CD4-positive, alpha-beta T cell treated with Interleukin-1 beta for 1 hour (primary cell): ENCODE data around the gene RAB13.

ENCODE experiments used
- DNase-seq, 2 donors: peaks; one replicate each; pipeline ENCODE4 v3.0.0-alpha.2; 2020 to 2022

Gene RAB13

GRCh38 chr1:153954826-153955225 is 31.3 kb downstream of the RAB13 start:
- DNase-seq = no peak

- no peak for DNase-seq
Measured at GRCh38 chr1:153953859-153954365, 32.2 kb downstream of the RAB13 start.

DNA sequence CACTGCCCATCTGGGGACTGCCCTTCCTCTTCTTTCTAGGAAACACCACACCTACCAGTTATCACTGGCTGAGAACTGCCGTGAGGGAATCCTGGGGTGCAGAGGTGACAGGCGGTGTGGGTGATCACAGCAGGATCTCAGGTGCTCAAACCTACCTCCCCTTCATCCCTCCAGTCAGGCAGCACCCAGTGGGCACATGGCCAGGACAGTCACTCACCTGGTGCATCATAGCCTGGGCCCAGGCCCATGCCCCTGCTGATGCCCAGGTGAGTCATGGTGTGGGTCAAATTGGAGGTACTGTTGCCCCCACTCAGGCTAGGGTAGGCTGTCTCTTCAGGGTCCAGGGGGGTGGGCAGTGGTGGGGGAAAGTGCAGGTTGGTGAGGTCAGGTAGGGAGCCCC is 34.3 kb downstream of the RAB13 start:
- DNase-seq = no peak

DNA sequence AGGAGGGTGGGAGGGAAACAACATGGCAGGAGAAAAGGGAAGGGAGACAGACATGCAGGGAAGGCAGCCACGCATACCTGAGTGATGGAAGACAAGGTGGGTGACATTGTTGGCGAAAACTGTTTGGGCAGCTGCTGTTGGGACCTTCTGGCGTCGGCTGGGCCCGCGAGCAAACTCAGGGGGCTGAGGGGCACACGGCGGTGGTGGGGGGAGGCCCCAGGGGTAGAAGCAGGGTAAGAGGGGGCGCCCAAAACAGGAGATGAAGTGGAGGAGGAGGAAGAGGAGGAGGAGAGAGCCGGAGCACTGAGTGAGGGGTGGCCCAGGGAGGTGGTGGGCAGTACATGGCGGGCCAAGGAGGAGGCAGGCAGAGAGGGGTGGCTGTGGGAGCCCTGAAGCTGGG is 35.0 kb downstream of the RAB13 start:
- no peak for DNase-seq

DNA sequence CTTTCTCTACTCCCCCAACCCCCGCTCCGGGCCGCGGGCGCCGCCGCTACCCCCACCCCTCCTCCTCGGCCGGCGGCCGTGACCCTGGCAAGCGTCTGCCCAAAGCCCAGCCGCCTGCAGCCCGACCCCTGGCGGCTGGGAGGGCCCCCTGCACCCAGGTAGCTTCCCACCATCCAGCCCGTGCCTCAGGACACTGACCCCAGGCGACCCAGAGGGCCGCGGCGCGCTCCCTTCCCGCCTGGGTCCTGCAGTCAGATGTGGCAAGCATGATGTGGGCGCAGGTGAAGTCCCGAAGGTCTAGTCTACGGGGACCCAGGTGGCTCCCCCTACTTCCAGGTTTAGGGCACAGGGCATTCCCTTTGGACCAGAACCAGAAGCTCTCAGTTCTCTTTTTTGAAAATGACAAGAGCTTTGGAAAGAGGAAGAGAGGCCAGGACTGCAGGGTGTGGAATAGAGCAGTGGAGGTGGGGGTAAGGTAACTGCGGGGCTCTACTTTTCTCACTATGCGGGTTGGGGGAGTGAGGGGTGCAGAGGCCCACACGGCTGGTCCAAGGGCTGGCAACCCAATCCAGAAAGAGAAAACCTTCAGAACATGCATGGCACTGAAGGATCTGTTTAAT is 39.4 kb downstream of the RAB13 start, which contains the start of gene DENND4B:
DENND4B (minus strand) TSS at position 97 of the 620 bp plus-strand sequence. CDS start 2,344 bp downstream, outside the sequence.
- DNase-seq = peak; percentile 80 to 83

- peak; percentile 83 to 94 for DNase-seq
Measured at GRCh38 chr1:153945795-153946621, 40.1 kb downstream of the RAB13 start.

- peak; percentile 84 to 86 for DNase-seq
Measured at GRCh38 chr1:153945131-153945794, 40.9 kb downstream of the RAB13 start.

GRCh38 chr1:153944827-153945117 is 41.4 kb downstream of the RAB13 start:
- no peak for DNase-seq

DNA sequence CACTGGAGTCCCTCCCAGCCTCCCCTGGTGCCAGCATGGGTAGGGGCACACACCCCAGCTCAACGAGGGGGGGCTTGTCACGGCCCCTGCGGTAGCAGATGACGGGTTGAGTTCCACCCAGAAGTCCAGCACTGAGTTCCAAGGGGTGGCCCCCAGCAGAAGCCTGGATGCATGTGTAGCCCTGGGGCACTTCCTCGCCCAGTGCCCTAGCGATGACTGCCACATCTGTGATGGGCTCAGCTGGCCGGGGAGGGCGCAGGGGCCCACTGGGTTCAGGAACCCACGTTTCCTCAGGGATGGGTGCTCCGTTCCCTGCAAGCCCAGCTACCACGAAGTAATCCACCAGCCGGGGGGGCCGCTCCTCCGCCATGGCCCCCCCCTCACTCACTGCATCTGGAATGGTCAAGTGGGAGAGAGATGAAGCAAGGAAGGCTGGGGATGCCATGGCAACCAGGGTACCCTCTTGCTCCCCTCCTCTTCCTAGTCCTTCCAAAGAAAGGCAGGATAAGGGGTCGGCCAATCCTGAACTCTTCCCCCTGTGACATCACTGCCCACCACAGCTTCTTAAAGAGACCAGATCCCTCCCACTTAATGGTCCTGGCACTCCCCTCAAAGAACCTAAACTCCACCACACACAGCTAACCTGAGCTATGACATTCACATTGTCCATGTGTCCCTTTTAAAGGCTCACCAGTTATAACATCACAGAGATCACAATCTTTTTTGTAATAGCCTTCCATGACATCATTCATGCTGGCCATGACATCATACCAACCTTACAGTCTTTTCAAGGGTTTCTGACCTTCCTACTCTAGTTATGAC is 41.9 kb downstream of the RAB13 start:
- DNase-seq = peak; percentile 30 to 46

DNA sequence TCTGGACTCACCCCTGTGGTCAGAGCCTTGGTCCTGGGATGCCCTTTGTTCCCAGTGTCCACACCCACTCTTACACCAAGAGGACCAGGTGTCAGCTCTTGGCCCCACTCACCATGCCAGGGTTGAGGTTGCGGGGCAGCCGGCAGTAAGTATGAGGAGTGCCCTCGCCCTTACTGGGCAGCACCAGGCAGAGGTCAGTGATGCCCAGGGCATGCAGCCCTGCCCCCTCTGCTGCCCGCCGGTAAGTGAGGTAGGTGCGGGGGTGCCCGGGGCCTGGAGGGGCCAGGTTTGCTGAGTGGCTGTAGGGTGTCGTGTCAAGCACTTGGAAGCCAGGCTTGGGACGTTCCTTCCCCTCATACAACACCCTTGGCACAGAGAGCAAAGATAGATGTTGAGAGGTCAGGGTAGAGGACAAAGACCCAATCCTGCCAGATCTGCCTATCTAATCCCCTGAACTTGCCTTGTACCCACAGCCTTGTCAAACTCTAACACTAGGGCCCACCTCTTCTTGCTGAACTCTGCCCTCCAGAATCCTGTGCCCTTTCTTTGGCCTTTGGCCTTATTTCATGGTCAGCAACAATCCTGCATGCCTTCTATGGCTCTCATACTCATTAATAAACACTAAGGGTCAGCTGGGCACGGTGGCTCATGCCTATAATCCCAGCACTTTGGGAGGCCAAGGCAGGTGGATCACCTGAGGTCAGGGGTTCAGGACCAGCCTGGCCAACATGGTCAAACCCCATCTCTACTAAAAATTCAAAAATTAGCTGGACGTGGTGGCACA is 43.2 kb downstream of the RAB13 start:
- DNase-seq = no peak

DNA sequence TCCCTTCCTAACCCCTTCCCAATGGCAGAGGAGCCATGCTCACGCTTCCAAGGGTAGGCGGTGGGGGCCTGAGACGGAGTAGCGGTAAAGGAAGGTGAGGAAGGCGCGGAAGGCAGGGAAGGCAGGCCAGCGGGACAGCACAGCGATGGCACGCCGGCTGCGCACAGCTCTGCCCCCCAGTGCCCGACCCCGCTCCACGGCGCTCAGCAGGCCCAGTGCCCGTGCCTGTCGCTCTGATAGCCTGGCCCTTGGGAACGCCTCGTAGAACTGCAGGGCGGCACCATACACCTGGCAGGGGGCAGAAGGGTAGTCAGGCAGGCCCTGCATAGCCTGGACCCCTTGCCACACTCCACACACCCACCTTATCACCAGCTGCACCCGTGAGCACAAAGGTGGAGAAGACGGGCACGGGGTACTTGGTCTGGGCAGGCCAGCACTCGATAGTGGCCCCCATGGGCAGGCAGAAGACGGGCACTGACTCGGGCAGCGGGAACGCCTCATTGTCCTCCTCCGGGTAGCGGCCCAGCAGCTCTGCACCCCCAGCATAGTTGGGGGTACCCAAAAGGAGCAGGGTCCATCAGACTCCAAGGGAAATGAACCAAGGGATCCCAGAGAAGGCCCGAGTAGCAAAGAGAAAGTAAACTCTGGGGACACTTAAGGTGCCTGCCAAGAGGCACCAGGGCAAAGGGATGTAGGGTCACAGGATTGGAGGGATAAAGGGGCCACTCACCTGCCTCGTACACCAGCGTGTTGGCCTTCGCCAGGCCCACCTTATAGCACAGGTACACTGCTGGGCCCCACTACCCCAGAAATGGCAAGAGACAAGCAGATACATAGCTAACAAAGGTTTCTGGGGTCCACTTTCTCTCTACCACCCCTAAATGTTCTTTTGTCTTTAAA is 44.1 kb downstream of the RAB13 start:
- no peak for DNase-seq

GRCh38 chr1:153940756-153941155 is 45.4 kb downstream of the RAB13 start:
- no peak for DNase-seq

GRCh38 chr1:153939476-153939875 is 46.7 kb downstream of the RAB13 start:
- no peak for DNase-seq

- DNase-seq = no peak
Measured at GRCh38 chr1:153938996-153939395, 47.1 kb downstream of the RAB13 start.

DNA sequence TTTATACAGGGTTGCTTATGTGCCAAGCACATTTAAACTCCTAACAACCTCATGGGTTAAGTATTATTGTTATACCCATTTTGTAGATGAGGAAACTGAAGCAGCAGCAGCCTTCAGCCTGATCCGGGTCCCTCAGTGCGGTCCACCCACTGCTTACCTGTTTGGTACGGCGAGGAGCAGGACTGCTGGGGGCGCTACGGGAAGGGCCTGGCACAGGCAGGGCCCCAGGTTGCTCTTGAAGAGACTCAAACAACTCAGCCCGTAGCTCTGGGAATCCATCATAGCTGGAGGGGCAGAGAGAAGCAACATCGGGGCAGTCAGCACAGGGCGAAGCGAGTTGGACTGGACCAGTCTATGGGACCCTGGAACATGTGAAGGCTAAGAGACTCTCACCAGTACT is 48.8 kb downstream of the RAB13 start:
- no peak for DNase-seq

DNA sequence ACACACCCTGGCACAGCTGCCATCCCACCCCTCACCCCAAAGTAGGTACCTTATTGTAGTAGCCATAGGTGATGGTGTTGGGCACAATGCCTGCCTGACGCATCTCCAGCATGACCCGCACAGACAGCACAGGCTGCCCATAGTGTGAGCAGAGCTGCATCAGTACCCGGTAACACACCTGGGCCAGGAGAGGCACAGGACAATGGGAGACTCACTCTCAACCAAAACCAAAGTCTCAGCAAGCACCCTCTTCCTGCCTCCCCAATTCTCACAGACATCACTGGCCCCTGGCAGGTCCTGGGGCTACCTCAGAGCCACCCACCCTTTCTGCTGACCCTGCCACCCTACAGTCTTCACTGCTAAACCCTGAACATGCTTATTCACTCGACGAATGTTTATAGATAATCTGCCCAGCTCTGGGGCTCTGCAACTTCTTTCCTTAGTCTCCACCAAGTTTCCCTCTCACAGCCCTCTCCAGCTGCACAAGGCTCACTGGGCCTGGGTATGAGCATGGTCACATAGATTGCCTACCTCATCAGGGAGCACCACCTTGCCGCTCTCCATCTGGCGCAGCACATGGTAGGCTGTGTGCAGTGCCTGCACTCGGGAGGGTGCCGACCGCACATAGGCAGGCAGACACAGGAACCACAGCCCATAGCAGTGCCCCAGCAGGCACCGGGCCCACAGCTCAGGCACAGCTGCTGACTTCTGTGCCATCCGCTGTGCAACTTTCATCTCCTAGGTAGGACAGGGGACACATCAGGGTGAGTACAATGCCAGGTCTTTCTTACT is 49.9 kb downstream of the RAB13 start:
- no peak for DNase-seq

GRCh38 chr1:153934746-153935145 is 51.4 kb downstream of the RAB13 start:
- no peak for DNase-seq

DNA sequence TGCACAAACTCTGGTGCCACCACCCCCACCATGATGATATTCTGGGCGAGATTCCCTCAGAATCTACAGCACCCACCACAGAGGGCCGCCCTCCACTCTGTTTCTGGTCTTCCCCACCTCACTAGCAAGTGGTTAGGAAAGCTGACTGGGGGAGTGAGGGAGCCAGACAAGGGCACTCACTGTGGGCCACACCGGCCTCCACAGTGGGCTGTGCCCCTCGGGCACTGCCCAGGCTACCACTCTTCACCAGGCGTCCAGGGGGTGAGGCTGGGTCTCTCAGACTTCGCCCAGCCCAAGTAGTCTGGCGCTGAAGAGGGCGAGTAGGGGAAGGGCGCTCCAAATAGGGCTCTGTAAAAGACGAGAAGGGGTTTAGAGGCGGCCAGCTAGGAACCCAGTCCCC is 52.2 kb downstream of the RAB13 start:
- DNase-seq = no peak

- no peak for DNase-seq
Measured at GRCh38 chr1:153933430-153933829, 52.7 kb downstream of the RAB13 start.
